HG03460 (cell line): ENCODE measurements around the gene MPPED2.

Source experiments
- ATAC-seq: cut with Tn5 transposase; IDR thresholded peaks from one replicate; pipeline ENCODE4 v1.9.1; 2021; ENCODE audit not compliant: unreplicated experiment

The MPPED2 gene

GRCh38 chr11:30488304-30488998 lies 97.7 kb downstream of the MPPED2 start:
- no peak for ATAC-seq

- no peak for ATAC-seq
Measured at GRCh38 chr11:30487200-30487898, 98.8 kb downstream of the MPPED2 start.

- ATAC-seq = no peak
Measured at GRCh38 chr11:30485756-30486155, 100.4 kb downstream of the MPPED2 start.

GRCh38 chr11:30485222-30485621 lies 100.9 kb downstream of the MPPED2 start:
- no peak for ATAC-seq

GRCh38 chr11:30483056-30483455 lies 103.1 kb downstream of the MPPED2 start:
- no peak for ATAC-seq

- ATAC-seq = no peak
Measured at GRCh38 chr11:30481796-30482195, 104.4 kb downstream of the MPPED2 start.

GRCh38 chr11:30481330-30481729 lies 104.8 kb downstream of the MPPED2 start:
- no peak for ATAC-seq

- no peak for ATAC-seq
Measured at GRCh38 chr11:30479899-30480298, 106.3 kb downstream of the MPPED2 start.

GRCh38 chr11:30478923-30479322 lies 107.2 kb downstream of the MPPED2 start:
- no peak for ATAC-seq

GRCh38 chr11:30477061-30477460 lies 109.1 kb downstream of the MPPED2 start:
- no peak for ATAC-seq

GRCh38 chr11:30474151-30474954 lies 111.8 kb downstream of the MPPED2 start:
- no peak for ATAC-seq

- ATAC-seq = no peak
Measured at GRCh38 chr11:30471244-30471643, 114.9 kb downstream of the MPPED2 start.

GRCh38 chr11:30468881-30469280 lies 117.3 kb downstream of the MPPED2 start:
- ATAC-seq = no peak

- no peak for ATAC-seq
Measured at GRCh38 chr11:30467176-30467575, 119.0 kb downstream of the MPPED2 start.

- no peak for ATAC-seq
Measured at GRCh38 chr11:30465623-30466022, 120.5 kb downstream of the MPPED2 start.

GRCh38 chr11:30465192-30465591 lies 121.0 kb downstream of the MPPED2 start:
- no peak for ATAC-seq

- ATAC-seq = no peak
Measured at GRCh38 chr11:30463266-30463665, 122.9 kb downstream of the MPPED2 start.

GRCh38 chr11:30462421-30462820 lies 123.7 kb downstream of the MPPED2 start:
- no peak for ATAC-seq

- ATAC-seq = no peak
Measured at GRCh38 chr11:30459821-30460220, 126.3 kb downstream of the MPPED2 start.

- ATAC-seq = no peak
Measured at GRCh38 chr11:30459306-30459705, 126.8 kb downstream of the MPPED2 start.

GRCh38 chr11:30458541-30458940 lies 127.6 kb downstream of the MPPED2 start:
- no peak for ATAC-seq

- ATAC-seq = no peak
Measured at GRCh38 chr11:30457087-30457486, 129.1 kb downstream of the MPPED2 start.
